ENCODE measurements around the gene USP17L19.
"Not testable (repeated sequence)": the region's sequence is repeated elsewhere in the genome, so short reads cannot be mapped to it uniquely, and the experiment has no call there.

The USP17L19 gene

GRCh38 chr4:9253078-9253477, at the start of gene USP17L19:
Gene USP17L19, plus strand, starts transcription at chr4:9253378. Its CDS starts 0 bp downstream, at chr4:9253378.
- DNase-seq (ENCODE audit: low read depth in 1 of 2, low spot score in 1 of 2), result not testable (repeated sequence)

- DNase-seq (ENCODE audit: low read depth in 1 of 2, low spot score in 1 of 2), result not testable (repeated sequence)
Observed at GRCh38 chr4:9210357-9210756, 42.8 kb upstream of the USP17L19 start, which contains the start of gene USP17L10. Gene USP17L10, plus strand, starts transcription at chr4:9210657. Its CDS starts 0 bp downstream, at chr4:9210657.

GRCh38 chr4:9214701-9215100, 38.5 kb upstream of the USP17L19 start:
- DNase-seq (ENCODE audit: low read depth in 1 of 2, low spot score in 1 of 2), result not testable (repeated sequence)

- not testable (repeated sequence) for DNase-seq (ENCODE audit: low read depth in 1 of 2, low spot score in 1 of 2)
Observed at GRCh38 chr4:9215105-9215504, 38.1 kb upstream of the USP17L19 start, which contains the start of gene USP17L11. Gene USP17L11, plus strand, starts transcription at chr4:9215405. Its CDS starts 0 bp downstream, at chr4:9215405.

GRCh38 chr4:9219852-9220251, 33.3 kb upstream of the USP17L19 start, which contains the start of gene USP17L12:
Gene USP17L12, plus strand, starts transcription at chr4:9220152. Its CDS starts 0 bp downstream, at chr4:9220152.
- DNase-seq (ENCODE audit: low read depth in 1 of 2, low spot score in 1 of 2), result not testable (repeated sequence)

GRCh38 chr4:9224596-9224995, 28.6 kb upstream of the USP17L19 start, which contains the start of gene USP17L13:
Gene USP17L13, plus strand, starts transcription at chr4:9224896. Its CDS starts 0 bp downstream, at chr4:9224896.
- not testable (repeated sequence) for DNase-seq (ENCODE audit: low read depth in 1 of 2, low spot score in 1 of 2)

- not testable (repeated sequence) for DNase-seq (ENCODE audit: low read depth in 1 of 2, low spot score in 1 of 2)
Observed at GRCh38 chr4:9230249-9230648, 22.9 kb upstream of the USP17L19 start.

- DNase-seq (ENCODE audit: low read depth in 1 of 2, low spot score in 1 of 2), result not testable (repeated sequence)
Observed at GRCh38 chr4:9234085-9234484, 19.1 kb upstream of the USP17L19 start, which contains the start of gene USP17L15. Gene USP17L15, plus strand, starts transcription at chr4:9234385. Its CDS starts 0 bp downstream, at chr4:9234385.

- DNase-seq (ENCODE audit: low read depth in 1 of 2, low spot score in 1 of 2), result not testable (repeated sequence)
Observed at GRCh38 chr4:9238461-9238860, 14.7 kb upstream of the USP17L19 start.

- not testable (repeated sequence) for DNase-seq (ENCODE audit: low read depth in 1 of 2, low spot score in 1 of 2)
Observed at GRCh38 chr4:9243579-9243978, 9.6 kb upstream of the USP17L19 start, which contains the start of gene USP17L17. Gene USP17L17, plus strand, starts transcription at chr4:9243879. Its CDS starts 0 bp downstream, at chr4:9243879.

GRCh38 chr4:9247953-9248680, 5.1 kb upstream of the USP17L19 start, which contains the start of gene USP17L18:
Gene USP17L18, plus strand, starts transcription at chr4:9248630. Its CDS starts 0 bp downstream, at chr4:9248630.
- peak in 1 of 2 donors; percentile 0 for DNase-seq (ENCODE audit: low read depth in 1 of 2, low spot score in 1 of 2)

GRCh38 chr4:9257824-9258223, 4.6 kb downstream of the USP17L19 start, which contains the start of gene USP17L20:
Gene USP17L20, plus strand, starts transcription at chr4:9258124. Its CDS starts 0 bp downstream, at chr4:9258124.
- not testable (repeated sequence) for DNase-seq (ENCODE audit: low read depth in 1 of 2, low spot score in 1 of 2)

- DNase-seq (ENCODE audit: low read depth in 1 of 2, low spot score in 1 of 2), result not testable (repeated sequence)
Observed at GRCh38 chr4:9262572-9262971, 9.4 kb downstream of the USP17L19 start, which contains the start of gene USP17L21. Gene USP17L21, plus strand, starts transcription at chr4:9262872. Its CDS starts 0 bp downstream, at chr4:9262872.

GRCh38 chr4:9267319-9267718, 14.1 kb downstream of the USP17L19 start, which contains the start of gene USP17L22:
Gene USP17L22, plus strand, starts transcription at chr4:9267619. Its CDS starts 0 bp downstream, at chr4:9267619.
- DNase-seq (ENCODE audit: low read depth in 1 of 2, low spot score in 1 of 2), result not testable (repeated sequence)

GRCh38 chr4:9271719-9272118, 18.5 kb downstream of the USP17L19 start:
- DNase-seq (ENCODE audit: low read depth in 1 of 2, low spot score in 1 of 2), result peak in 1 of 2 donors; percentile 1

Data from activated T-helper 1 cell treated with anti-CD3 and anti-CD28 coated beads, Interleukin-2, amount 50 U/mL, for 16 hours (primary cell).